Panc1 (cell line): ENCODE data around the gene NUTM2F. TPM values are rescaled to one million over a fixed set of nuclear protein-coding genes. Genes with fewer than 3 reads are reported as not detected.

ENCODE experiments used
- ATAC-seq: fragments of 200-7000 bp; cut with Tn5 transposase; 2 replicates; pipeline ENCODE4 v1.9.1; 2020; ENCODE audit warnings: mild to moderate bottlenecking, moderate library complexity
- BruUV-seq: library from RNA; stranded (reverse); fragments of 400-500 nt; replicated peaks from 2 replicates; lab custom pipeline; 2021; lab: Mats Ljungman, UMichigan
- CTCF ChIA-PET: fragments of 300-600 bp; sonication (Branson Sonifier 250); formaldehyde crosslinking; loops from one replicate; lab custom pipeline; 2022; ENCODE audit warnings: antibody characterized with exemption; lab: Charles Lee
- POLR2A ChIA-PET: fragments of 300-600 bp; sonication (Branson Sonifier 250); formaldehyde crosslinking; loops from one replicate; lab custom pipeline; 2022; ENCODE audit warnings: antibody characterized with exemption; lab: Charles Lee
- DNase-seq: peaks from one replicate; pipeline ENCODE4 v3.0.0-alpha.2; 2010; ENCODE audit warnings: low read depth, low spot score
- H3K27ac ChIP-seq: 2 replicates; pipeline ENCODE4 v1.5.1; 2011; ENCODE audit warnings: mild to moderate bottlenecking, low read length, inconsistent platforms
- H3K27me3 ChIP-seq: fragments of 200-500 bp; sonication (Bioruptor generic); 2 replicates; pipeline ENCODE4 v1.6.0; 2014; ENCODE audit warnings: low read length, inconsistent platforms; ENCODE audit not compliant: control insufficient read depth, insufficient read depth
- H3K36me3 ChIP-seq: fragments of 200-500 bp; sonication (Bioruptor generic); 2 replicates; pipeline ENCODE4 v1.5.1; 2014; ENCODE audit warnings: inconsistent platforms, mild to moderate bottlenecking, low read length, moderate library complexity; ENCODE audit not compliant: control insufficient read depth, insufficient read depth
- H3K4me1 ChIP-seq: 2 replicates; pipeline ENCODE4 v1.5.1; 2011; ENCODE audit warnings: inconsistent platforms, mild to moderate bottlenecking, low read length, moderate library complexity; ENCODE audit not compliant: control insufficient read depth, insufficient read depth
- H3K4me3 ChIP-seq, 2 experiments: 2 replicates each; pipeline ENCODE4 v1.5.1; 2011 to 2012; ENCODE audit warnings: low read depth in 2 of 2, low read length in 2 of 2, mild to moderate bottlenecking in 2 of 2, inconsistent platforms in 1 of 2, moderate library complexity in 1 of 2
- H3K9me3 ChIP-seq: fragments of 200-500 bp; sonication (Bioruptor generic); 2 replicates; pipeline ENCODE4 v1.5.1; 2014; ENCODE audit warnings: low read depth, mild to moderate bottlenecking, inconsistent platforms, low read length, moderate library complexity; ENCODE audit not compliant: control insufficient read depth, insufficient read depth
- CTCF ChIP-seq: fragments of 450-650 bp; IDR thresholded peaks from 2 replicates; pipeline ENCODE4 v1.5.1; 2017; ENCODE audit warnings: mild to moderate bottlenecking
- POLR2AphosphoS5 ChIP-seq: IDR thresholded peaks from 2 replicates; pipeline ENCODE4 v1.6.1; 2012; ENCODE audit warnings: mild to moderate bottlenecking, low read depth, low read length, moderate library complexity
- REST ChIP-seq, 2 experiments: IDR thresholded peaks; 2 replicates each; pipeline ENCODE4 v1.6.1; 2011 to 2012; ENCODE audit warnings: low read depth in 2 of 2, control low read depth in 1 of 2, low read length in 1 of 2, mild to moderate bottlenecking in 1 of 2, moderate library complexity in 1 of 2; ENCODE audit not compliant: insufficient read depth in 1 of 2
- SIN3A ChIP-seq: IDR thresholded peaks from 2 replicates; pipeline ENCODE4 v1.6.1; 2012; ENCODE audit warnings: low read depth, mild to moderate bottlenecking, low read length, moderate library complexity, borderline replicate concordance; ENCODE audit not compliant: insufficient read depth
- TCF7L2 ChIP-seq: IDR thresholded peaks from 2 replicates; pipeline ENCODE4 v1.6.1; 2011; ENCODE audit warnings: mild to moderate bottlenecking, low read depth, low read length, inconsistent platforms
- in situ Hi-C: cut with HindIII; loops from 2 replicates; pipeline ENCODE4 v1.10.0; 2016; ENCODE audit warnings: low sequenced_read_pairs, low pct_unique_long_range_greater_than_20kb
- intact Hi-C: fragments of 100-400 bp; cut with micrococcal nuclease; formaldehyde crosslinking; loops from one replicate; pipeline ENCODE4 v1.10.0; 2022; ENCODE audit not compliant: unreplicated experiment
- total RNA-seq: library from RNA; stranded (reverse); gene quantifications from one replicate; pipeline ENCODE4 v1.2.1, GENCODE V29; 2021; ENCODE audit not compliant: unreplicated experiment

Gene NUTM2F
- total RNA-seq, 1 experiment from 2014 or later, result not detected

- intact Hi-C loops (no loop called here), in situ Hi-C loops (no loop called here)
- BruUV-seq, result no TSS peak
- Histone ChIP-seq H3K9me3 (no peaks in the 10 kb centered on the region), H3K4me3 (no peak overlapping the region), H3K27me3 (no peaks in the 10 kb centered on the region), H3K36me3 (no peaks in the 10 kb centered on the region), H3K27ac (no peak overlapping the region), H3K4me1 (no peaks in the 10 kb centered on the region)
- ChIA-PET POLR2A (no interaction called here), CTCF (no interaction called here)
- ATAC-seq (no peak), DNase-seq (no peak)
- TF ChIP-seq SIN3A (no peak), TCF7L2 (no peak), POLR2AphosphoS5 (no peak), CTCF (no peak), REST (IDR thresholded peaks at IDR 0.05; ENCODE audit: insufficient read depth in 1 of 2, low read depth in 2 of 2, low read length in 1 of 2) (no peak)
Measured at GRCh38 chr9:94269264-94269663, 59.2 kb downstream of the NUTM2F start.

Other genes with a start within 250 kb of the NUTM2F start
- gene PTPDC1, start 244.2 kb downstream of the NUTM2F start, total RNA-seq, result 10.6 TPM
- 3.1 TPM for gene ZNF169, start 69.3 kb downstream of the NUTM2F start, total RNA-seq
- gene PCAT7, start 226.4 kb upstream of the NUTM2F start, total RNA-seq, result 0.59 TPM